Progenitor cell of endocrine pancreas (in vitro differentiated cells): ENCODE results near the gene ZFP90. TPM values are rescaled to one million over a fixed set of nuclear protein-coding genes. Genes with fewer than 3 reads are reported as not detected.
A peak's percentile ranks its signal among the peaks of the same experiment; 100 is the strongest.

Experiments used
- DNase-seq: peaks from one replicate; pipeline ENCODE4 v3.0.0; 2021; ENCODE audit warnings: low spot score; ENCODE audit not compliant: unreplicated experiment
- H3K27ac Mint-ChIP-seq: 2 replicates; pipeline ENCODE4 v1.8.0; 2021; ENCODE audit warnings: mild to moderate bottlenecking, moderate library complexity, mixed read lengths
- H3K27me3 Mint-ChIP-seq: 2 replicates; pipeline ENCODE4 v1.8.0; 2021; ENCODE audit warnings: mixed read lengths
- H3K36me3 Mint-ChIP-seq: 2 replicates; pipeline ENCODE4 v1.8.0; 2022; ENCODE audit warnings: mixed read lengths; ENCODE audit not compliant: insufficient read depth
- H3K4me1 Mint-ChIP-seq: 2 replicates; pipeline ENCODE4 v1.8.0; 2021; ENCODE audit warnings: low read depth, mixed read lengths
- H3K4me3 Mint-ChIP-seq: 2 replicates; pipeline ENCODE4 v1.8.0; 2021; ENCODE audit warnings: low read depth, mild to moderate bottlenecking, moderate library complexity, mixed read lengths
- H3K9me3 Mint-ChIP-seq: 2 replicates; pipeline ENCODE4 v1.8.0; 2021; ENCODE audit warnings: low read depth, mixed read lengths
- CTCF ChIP-seq: fragments of 200-600 bp; sonication (generic); IDR thresholded peaks from one replicate; pipeline ENCODE4 v1.5.0; 2021; ENCODE audit warnings: antibody characterized with exemption, mild to moderate bottlenecking; ENCODE audit not compliant: unreplicated experiment
- total RNA-seq: library from RNA; stranded (reverse); gene quantifications from 2 replicates; pipeline ENCODE4 v1.2.1, GENCODE V29; 2021

The ZFP90 gene
- total RNA-seq, 1 donor from 2014 or later = 60.3 TPM

- Mint-ChIP-seq H3K4me1 (no peaks in the 10 kb centered on the region), H3K27me3 (no peaks in the 10 kb centered on the region), H3K36me3 (peaks cover 85% of the 10 kb centered on the region), H3K9me3 (peaks cover 75% of the 10 kb centered on the region), H3K4me3 (no peak overlapping the region), H3K27ac (peak overlapping the region; percentile 89)
- DNase-seq = no peak
- no peak for TF ChIP-seq CTCF
Measured at GRCh38 chr16:68563631-68564381, 24.7 kb downstream of the ZFP90 start.

GRCh38 chr16:68564382-68564985, 25.4 kb downstream of the ZFP90 start:
- DNase-seq = no peak
- no peak for TF ChIP-seq CTCF
- H3K9me3 Mint-ChIP-seq = peaks cover 72% of the 10 kb centered on the region
- H3K27ac Mint-ChIP-seq = peak overlapping the region; percentile 83
- H3K4me3 Mint-ChIP-seq = no peak overlapping the region
- H3K36me3 Mint-ChIP-seq = peaks cover 82% of the 10 kb centered on the region
- no peaks in the 10 kb centered on the region for H3K4me1 Mint-ChIP-seq
- no peaks in the 10 kb centered on the region for H3K27me3 Mint-ChIP-seq

DNA sequence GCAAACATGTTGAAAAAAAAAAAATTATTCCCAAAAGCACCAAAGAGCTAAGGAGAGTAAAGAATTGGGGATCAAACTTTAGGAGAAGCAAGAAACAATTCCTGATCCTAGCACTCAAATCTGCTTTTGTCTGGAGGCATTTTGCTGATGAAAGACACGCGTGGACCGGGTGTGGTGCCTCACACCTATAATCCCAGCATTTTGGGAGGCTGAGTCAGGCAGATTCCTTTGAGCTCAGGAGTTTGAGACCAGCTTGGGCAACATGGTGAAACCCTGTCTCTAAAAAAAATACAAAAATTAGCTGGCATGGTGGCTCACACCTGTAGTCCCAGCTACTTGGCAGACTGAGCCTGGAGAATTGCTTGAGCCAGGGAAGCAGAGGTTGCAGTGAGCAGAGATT, 35.4 kb downstream of the ZFP90 start:
- H3K27me3 Mint-ChIP-seq = no peaks in the 10 kb centered on the region
- DNase-seq = no peak
- H3K36me3 Mint-ChIP-seq = peaks cover 48% of the 10 kb centered on the region
- H3K4me3 Mint-ChIP-seq = no peak overlapping the region
- TF ChIP-seq CTCF = no peak
- peaks cover 55% of the 10 kb centered on the region for H3K9me3 Mint-ChIP-seq
- no peaks in the 10 kb centered on the region for H3K4me1 Mint-ChIP-seq
- no peak overlapping the region for H3K27ac Mint-ChIP-seq

DNA sequence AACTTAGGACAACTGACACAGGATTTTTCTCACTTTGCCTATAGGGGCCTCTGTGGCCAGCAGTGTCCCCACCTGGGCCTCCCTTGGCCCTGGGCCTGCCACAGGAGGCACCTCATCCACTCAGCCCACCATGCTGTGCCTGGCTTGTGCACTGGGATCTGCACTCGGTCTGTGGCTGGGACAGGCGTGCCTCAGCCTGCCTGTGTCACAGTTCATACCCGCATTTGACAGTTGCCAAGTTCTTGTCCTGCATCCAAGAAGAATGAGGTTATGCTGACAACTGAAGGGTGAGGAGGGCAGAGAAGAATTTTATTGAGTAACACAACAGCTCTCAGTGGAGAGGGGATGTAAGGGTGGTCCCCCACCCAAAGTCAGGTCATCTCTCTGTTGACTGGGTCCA, 36.0 kb downstream of the ZFP90 start:
- H3K4me3 Mint-ChIP-seq = no peak overlapping the region
- H3K9me3 Mint-ChIP-seq = peaks cover 49% of the 10 kb centered on the region
- H3K27me3 Mint-ChIP-seq = no peaks in the 10 kb centered on the region
- no peak for TF ChIP-seq CTCF
- no peak for DNase-seq
- no peak overlapping the region for H3K27ac Mint-ChIP-seq
- no peaks in the 10 kb centered on the region for H3K4me1 Mint-ChIP-seq
- peaks cover 43% of the 10 kb centered on the region for H3K36me3 Mint-ChIP-seq

- H3K27ac Mint-ChIP-seq = no peak overlapping the region
- no peak for TF ChIP-seq CTCF
- no peak for DNase-seq
- no peaks in the 10 kb centered on the region for H3K4me1 Mint-ChIP-seq
- no peak overlapping the region for H3K4me3 Mint-ChIP-seq
- peaks cover 31% of the 10 kb centered on the region for H3K36me3 Mint-ChIP-seq
- no peaks in the 10 kb centered on the region for H3K27me3 Mint-ChIP-seq
- peaks cover 32% of the 10 kb centered on the region for H3K9me3 Mint-ChIP-seq
Measured at GRCh38 chr16:68577352-68577853, 38.3 kb downstream of the ZFP90 start.
